ENCODE results near the gene DAZAP1. TPM values are rescaled to one million over a fixed set of nuclear protein-coding genes. Genes with fewer than 3 reads are reported as not detected.

The DAZAP1 gene
- total RNA-seq, 2 experiments from 2014 or later, result 226 to 242 TPM

DNA sequence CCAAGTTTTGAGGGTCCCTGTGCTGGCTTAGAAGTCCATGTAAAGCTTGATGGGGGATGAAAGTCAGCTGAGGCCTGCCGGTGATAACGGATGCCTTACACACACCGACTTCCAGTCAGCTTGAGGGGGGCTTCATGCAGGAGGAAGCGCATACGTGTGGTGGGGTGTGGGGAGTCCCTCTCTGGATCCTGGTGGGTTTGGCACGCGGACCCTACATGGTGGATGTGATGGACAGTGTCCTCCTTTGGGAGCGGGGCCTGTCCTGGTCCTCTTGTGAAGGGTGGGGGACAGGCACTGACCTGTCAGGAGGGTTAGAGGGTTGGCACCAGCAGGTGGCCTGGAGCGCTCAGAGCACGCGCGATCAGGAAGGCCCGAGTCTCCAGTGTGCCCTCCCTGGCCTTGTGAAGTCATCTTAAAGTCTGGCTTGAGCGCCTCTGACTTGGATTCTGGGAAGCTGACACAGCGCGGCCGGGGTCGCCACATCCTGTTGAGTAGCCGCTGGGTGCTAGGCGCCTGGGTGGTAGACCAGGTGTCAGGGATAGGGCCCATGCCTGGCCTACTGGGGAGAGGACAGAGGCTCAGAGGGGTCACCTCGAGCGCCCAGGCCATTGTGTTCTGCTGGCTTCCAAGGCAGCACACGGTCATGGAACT is 2.9 kb downstream of the DAZAP1 start:
- intact Hi-C loops (cut with micrococcal nuclease), result no loop called here
- Mint-ChIP-seq H3K27ac (peak overlapping the region; percentile 95), H3K27me3 (no peaks in the 10 kb centered on the region), H3K36me3 (peaks cover 24% of the 10 kb centered on the region), H3K9me3 (no peaks in the 10 kb centered on the region), H3K4me1 (ENCODE audit: low read depth) (peaks cover 62% of the 10 kb centered on the region), H3K4me3 (peak overlapping the region; percentile 94)
- DNase-seq, result peak; percentile 68
- ChIA-PET CTCF (interaction anchor here (0.7 to 2.0 kb wide), 3 partner anchors 142 to 166 kb away, joined by 4 to 6 read pairs (median 5); no protein-coding TSS in a partner anchor), POLR2A (interaction anchor here (0.6 to 1.3 kb wide), 2 partner anchors 141 to 465 kb away, joined by 3 to 5 read pairs; partner anchors contain the start of gene CIRBP)

- Mint-ChIP-seq H3K27me3 (no peaks in the 10 kb centered on the region), H3K4me3 (peak overlapping the region; percentile 94), H3K9me3 (no peaks in the 10 kb centered on the region), H3K36me3 (peaks cover 28% of the 10 kb centered on the region), H3K4me1 (ENCODE audit: low read depth) (peaks cover 68% of the 10 kb centered on the region), H3K27ac (peak overlapping the region; percentile 95)
- no peak for DNase-seq
- POLR2A ChIA-PET, result no interaction called here
- intact Hi-C loops (cut with micrococcal nuclease), result no loop called here
- CTCF ChIA-PET, result interaction anchor here (2.0 kb wide), 1 partner anchor 167 kb away, joined by 6 read pairs; no protein-coding TSS in a partner anchor
These were observed 3.4 kb downstream of the DAZAP1 start for GRCh38 chr19:1410789-1411188.

GRCh38 chr19:1411255-1412191 is 4.1 kb downstream of the DAZAP1 start:
- intact Hi-C loops (cut with micrococcal nuclease), result no loop called here
- DNase-seq, result peak; percentile 59
- Mint-ChIP-seq H3K4me3 (no peak overlapping the region), H3K4me1 (ENCODE audit: low read depth) (peaks cover 74% of the 10 kb centered on the region), H3K27ac (peak overlapping the region; percentile 75), H3K9me3 (no peaks in the 10 kb centered on the region), H3K36me3 (peaks cover 30% of the 10 kb centered on the region), H3K27me3 (no peaks in the 10 kb centered on the region)
- CTCF ChIA-PET, result interaction anchor here (0.6 to 2.0 kb wide), 2 partner anchors 168 to 663 kb away, joined by 3 to 6 read pairs; no protein-coding TSS in a partner anchor
- POLR2A ChIA-PET, result no interaction called here

DNA sequence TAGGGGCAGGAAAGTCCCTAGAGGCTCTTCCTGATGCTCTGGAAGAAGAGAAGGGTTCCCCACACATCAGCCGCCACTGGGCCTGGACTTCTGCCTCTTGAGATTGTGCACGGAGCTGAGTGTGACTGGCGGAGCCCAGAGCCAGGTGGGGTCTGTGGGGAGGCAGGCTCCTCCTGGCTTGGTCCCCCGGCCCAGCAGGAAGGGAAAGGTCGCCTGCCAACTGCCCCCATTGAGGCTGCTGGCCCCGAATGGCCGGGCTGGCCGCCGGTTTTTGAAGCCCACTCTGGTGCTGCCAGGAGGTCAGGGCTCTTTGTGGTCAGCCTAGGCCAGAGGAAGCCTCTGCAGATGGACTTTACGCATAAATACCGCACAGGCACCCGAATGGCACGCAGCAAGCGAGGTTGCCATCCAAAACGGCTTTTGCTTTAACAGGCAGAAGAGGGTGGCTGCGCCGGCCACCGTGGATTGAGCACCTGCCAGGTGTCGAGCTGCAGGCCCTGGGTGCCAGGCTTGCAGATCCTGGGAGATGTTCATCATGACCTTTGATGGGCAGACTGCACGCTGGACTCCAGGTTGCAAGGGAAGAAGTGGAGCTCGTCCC is 5.0 kb downstream of the DAZAP1 start:
- peak overlapping the region; percentile 85 for H3K27ac Mint-ChIP-seq
- no peak for DNase-seq
- no peak overlapping the region for H3K4me3 Mint-ChIP-seq
- peaks cover 34% of the 10 kb centered on the region for H3K36me3 Mint-ChIP-seq
- intact Hi-C loops (cut with micrococcal nuclease), result no loop called here
- H3K27me3 Mint-ChIP-seq, result no peaks in the 10 kb centered on the region
- peaks cover 75% of the 10 kb centered on the region for H3K4me1 Mint-ChIP-seq (ENCODE audit: low read depth)
- H3K9me3 Mint-ChIP-seq, result no peaks in the 10 kb centered on the region
- CTCF ChIA-PET, result interaction anchor here (0.5 to 1.0 kb wide), 3 partner anchors 25 to 662 kb away, joined by 3 read pairs; no protein-coding TSS in a partner anchor
- POLR2A ChIA-PET, result interaction anchor here (0.7 to 1.8 kb wide), 2 partner anchors 15 to 32 kb away, joined by 3 to 5 read pairs; no protein-coding TSS in a partner anchor

GRCh38 chr19:1412995-1413800 is 5.8 kb downstream of the DAZAP1 start:
- Mint-ChIP-seq H3K27me3 (no peaks in the 10 kb centered on the region), H3K4me1 (ENCODE audit: low read depth) (peaks cover 77% of the 10 kb centered on the region), H3K36me3 (peaks cover 37% of the 10 kb centered on the region), H3K9me3 (no peaks in the 10 kb centered on the region), H3K27ac (peak overlapping the region; percentile 85), H3K4me3 (no peak overlapping the region)
- peak; percentile 51 for DNase-seq
- CTCF ChIA-PET, result interaction anchor here (0.8 to 1.0 kb wide), 3 partner anchors 9 to 32 kb away, joined by 3 to 4 read pairs (median 3); no protein-coding TSS in a partner anchor
- intact Hi-C loops (cut with micrococcal nuclease), result no loop called here
- POLR2A ChIA-PET, result interaction anchor here (0.7 to 1.8 kb wide), 2 partner anchors 14 to 32 kb away, joined by 3 to 5 read pairs; no protein-coding TSS in a partner anchor

DNA sequence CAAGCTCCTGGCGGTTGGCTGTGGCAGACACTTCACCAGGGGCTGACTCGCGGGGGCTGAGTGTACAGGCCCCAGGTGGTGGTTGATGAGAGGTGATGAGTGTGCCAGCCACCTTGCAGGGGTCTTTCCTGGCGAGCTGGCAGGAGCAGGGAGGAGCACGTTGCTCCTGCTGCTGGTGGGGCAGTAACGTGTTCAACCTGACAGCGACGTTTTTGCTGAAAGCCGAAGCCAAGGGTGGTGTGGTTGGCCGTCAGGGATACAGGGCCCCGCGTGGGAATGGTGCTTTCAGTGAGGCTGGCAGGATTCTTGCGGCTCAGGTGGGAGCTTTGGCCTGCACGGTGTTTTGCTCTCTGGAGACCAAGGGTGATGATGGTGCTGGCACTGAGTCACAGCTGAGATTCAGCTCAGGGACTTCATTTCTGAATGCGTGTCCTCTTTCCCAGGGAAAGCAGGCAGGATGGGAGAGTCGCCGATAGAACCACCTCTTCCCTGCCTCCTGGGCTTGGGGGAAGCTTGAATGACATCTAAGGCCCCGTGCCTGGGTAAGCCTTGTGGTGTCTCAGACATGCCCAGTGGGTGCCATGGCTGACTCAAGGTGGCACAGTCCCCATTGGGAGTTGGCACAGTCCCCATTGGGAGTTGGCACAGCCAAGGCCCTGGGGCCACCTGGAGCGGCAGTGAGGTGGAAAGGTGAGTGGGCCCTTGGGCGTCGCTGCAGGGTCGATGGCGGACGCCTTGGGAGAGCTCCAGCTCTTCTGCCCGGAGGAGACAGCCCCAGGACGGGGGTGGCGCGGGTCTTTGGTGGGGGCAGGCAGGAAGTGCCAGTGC is 8.8 kb downstream of the DAZAP1 start:
- no peaks in the 10 kb centered on the region for H3K27me3 Mint-ChIP-seq

GRCh38 chr19:1417145-1417544 is 9.8 kb downstream of the DAZAP1 start:
- no peaks in the 10 kb centered on the region for H3K9me3 Mint-ChIP-seq
- no peaks in the 10 kb centered on the region for H3K27me3 Mint-ChIP-seq
- ChIA-PET CTCF (no interaction called here), POLR2A (no interaction called here)
- DNase-seq, result no peak
- H3K36me3 Mint-ChIP-seq, result peaks cover 32% of the 10 kb centered on the region
- intact Hi-C loops (cut with micrococcal nuclease), result no loop called here
- no peak overlapping the region for H3K4me3 Mint-ChIP-seq
- H3K4me1 Mint-ChIP-seq (ENCODE audit: low read depth), result peaks cover 44% of the 10 kb centered on the region
- H3K27ac Mint-ChIP-seq, result no peak overlapping the region

More for the DNA sequence above, 8.8 kb downstream of the DAZAP1 start:
- H3K27ac Mint-ChIP-seq, result peak overlapping the region; percentile 81
- intact Hi-C loops (cut with micrococcal nuclease), result no loop called here
- peaks cover 53% of the 10 kb centered on the region for H3K4me1 Mint-ChIP-seq (ENCODE audit: low read depth)
- no peaks in the 10 kb centered on the region for H3K9me3 Mint-ChIP-seq
- peaks cover 31% of the 10 kb centered on the region for H3K36me3 Mint-ChIP-seq
- CTCF ChIA-PET, result interaction anchor here (0.5 kb wide), 1 partner anchor 68 kb away, joined by 5 read pairs; no protein-coding TSS in a partner anchor
- POLR2A ChIA-PET, result no interaction called here
- DNase-seq, result no peak
- no peak overlapping the region for H3K4me3 Mint-ChIP-seq

DNA sequence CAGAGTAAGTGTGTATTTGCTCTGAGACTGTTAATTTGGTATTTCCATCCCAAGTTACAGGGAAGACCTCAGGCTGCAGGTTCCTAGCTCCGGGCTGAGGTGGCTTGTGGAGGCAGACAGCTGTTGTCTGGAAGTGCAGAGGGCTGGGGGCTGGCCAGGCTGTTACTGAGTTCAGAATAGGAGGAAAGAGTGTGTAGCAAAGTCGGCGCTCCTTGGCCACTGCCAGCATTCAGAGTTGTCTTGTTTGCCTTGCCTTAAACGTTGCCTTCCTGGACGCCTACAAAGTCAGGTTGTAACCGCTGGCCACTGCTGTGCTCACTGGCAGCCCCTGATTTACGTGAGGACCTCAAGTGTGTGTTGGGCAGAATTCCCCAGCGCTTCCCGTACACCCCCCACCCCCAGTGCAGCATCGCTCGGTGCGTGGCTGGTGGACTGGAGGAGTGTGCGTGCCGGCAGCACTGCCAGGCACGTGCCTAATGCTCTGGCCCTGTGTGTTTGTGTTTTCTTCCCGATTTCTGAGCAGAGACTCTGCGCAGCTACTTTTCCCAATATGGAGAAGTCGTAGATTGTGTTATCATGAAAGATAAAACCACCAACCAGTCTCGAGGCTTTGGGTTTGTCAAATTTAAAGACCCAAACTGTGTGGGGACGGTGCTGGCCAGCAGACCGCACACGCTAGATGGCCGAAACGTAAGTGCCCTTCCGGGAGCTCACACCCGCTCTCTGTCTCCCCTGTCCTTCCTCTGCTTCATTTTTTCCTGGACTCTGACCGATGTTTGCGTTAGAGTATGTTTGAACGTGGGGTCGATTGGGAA is 10.5 kb downstream of the DAZAP1 start:
- Mint-ChIP-seq H3K4me1 (ENCODE audit: low read depth) (peaks cover 37% of the 10 kb centered on the region), H3K36me3 (peaks cover 38% of the 10 kb centered on the region), H3K9me3 (no peaks in the 10 kb centered on the region), H3K27ac (no peak overlapping the region), H3K27me3 (no peaks in the 10 kb centered on the region), H3K4me3 (no peak overlapping the region)
- ChIA-PET CTCF (interaction anchor here (0.7 to 1.2 kb wide), 2 partner anchors 9 to 27 kb away, joined by 3 read pairs; no protein-coding TSS in a partner anchor), POLR2A (no interaction called here)
- intact Hi-C loops (cut with micrococcal nuclease), result no loop called here
- no peak for DNase-seq

- CTCF ChIA-PET, result interaction anchor here (0.7 to 1.2 kb wide), 2 partner anchors 9 to 26 kb away, joined by 3 read pairs; no protein-coding TSS in a partner anchor
- H3K9me3 Mint-ChIP-seq, result no peaks in the 10 kb centered on the region
- intact Hi-C loops (cut with micrococcal nuclease), result no loop called here
- H3K27me3 Mint-ChIP-seq, result no peaks in the 10 kb centered on the region
- H3K4me3 Mint-ChIP-seq, result no peak overlapping the region
- POLR2A ChIA-PET, result no interaction called here
- DNase-seq, result no peak
- H3K27ac Mint-ChIP-seq, result no peak overlapping the region
- peaks cover 42% of the 10 kb centered on the region for H3K36me3 Mint-ChIP-seq
- peaks cover 31% of the 10 kb centered on the region for H3K4me1 Mint-ChIP-seq (ENCODE audit: low read depth)
These were observed 11.1 kb downstream of the DAZAP1 start for GRCh38 chr19:1418496-1418775.

Data from activated CD4-positive, alpha-beta memory T cell treated with anti-CD3 and anti-CD28 coated beads for 36 hours (primary cell).